Fibroblast of upper back skin (primary cell): ENCODE measurements around the gene WDR70.
"Not testable (repeated sequence)": the region's sequence is repeated elsewhere in the genome, so short reads cannot be mapped to it uniquely, and the experiment has no call there.

Experiments
- DNase-seq: peaks from one replicate; pipeline ENCODE4 v3.0.0-alpha.2; 2013

Gene WDR70

GRCh38 chr5:37518356-37518755 lies 139.2 kb downstream of the WDR70 start:
- DNase-seq: not testable (repeated sequence)

GRCh38 chr5:37519304-37519703 lies 140.2 kb downstream of the WDR70 start:
- no peak for DNase-seq

DNA sequence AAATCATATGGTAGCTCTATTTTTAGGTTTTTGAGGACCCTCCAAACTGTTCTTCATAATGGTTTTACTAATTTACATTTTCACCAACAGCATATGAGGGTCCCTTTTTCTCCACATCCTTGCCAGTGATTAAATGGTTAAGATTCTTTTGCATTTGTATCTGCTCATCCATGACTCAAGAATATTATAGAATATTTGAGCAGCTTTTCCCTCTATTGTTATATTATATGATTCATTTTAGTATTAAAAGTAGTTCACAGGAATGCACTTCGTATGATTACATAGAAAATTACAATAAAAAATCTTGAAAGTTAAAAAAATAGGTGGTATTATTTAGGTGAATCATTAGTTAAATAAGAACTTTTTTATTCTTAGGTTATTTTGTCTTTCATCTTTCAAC lies 140.7 kb downstream of the WDR70 start:
- no peak for DNase-seq

GRCh38 chr5:37520811-37521210 lies 141.7 kb downstream of the WDR70 start:
- DNase-seq: no peak

GRCh38 chr5:37532976-37533740 lies 154.0 kb downstream of the WDR70 start:
- DNase-seq: no peak

GRCh38 chr5:37533851-37534250 lies 154.7 kb downstream of the WDR70 start:
- peak; percentile 53 for DNase-seq

DNA sequence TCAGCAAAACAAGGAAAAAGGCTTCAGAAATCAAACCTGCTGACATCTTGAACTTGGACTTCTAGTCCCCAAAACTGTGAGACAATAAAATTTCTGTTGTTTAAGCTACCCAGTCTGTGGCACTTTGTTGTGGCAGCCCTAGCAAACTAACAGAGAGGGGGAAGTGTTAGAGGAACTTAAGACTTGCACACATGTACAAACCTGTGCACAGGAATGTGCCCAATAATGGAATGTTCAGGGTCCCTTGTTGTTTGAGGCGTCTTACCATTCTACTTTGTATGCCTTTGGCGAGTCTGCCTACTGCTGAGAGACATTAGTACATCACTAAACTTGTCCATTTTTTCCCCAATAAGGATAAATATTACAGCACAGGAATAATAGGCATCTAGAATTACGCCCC lies 160.3 kb downstream of the WDR70 start:
- DNase-seq: no peak

DNA sequence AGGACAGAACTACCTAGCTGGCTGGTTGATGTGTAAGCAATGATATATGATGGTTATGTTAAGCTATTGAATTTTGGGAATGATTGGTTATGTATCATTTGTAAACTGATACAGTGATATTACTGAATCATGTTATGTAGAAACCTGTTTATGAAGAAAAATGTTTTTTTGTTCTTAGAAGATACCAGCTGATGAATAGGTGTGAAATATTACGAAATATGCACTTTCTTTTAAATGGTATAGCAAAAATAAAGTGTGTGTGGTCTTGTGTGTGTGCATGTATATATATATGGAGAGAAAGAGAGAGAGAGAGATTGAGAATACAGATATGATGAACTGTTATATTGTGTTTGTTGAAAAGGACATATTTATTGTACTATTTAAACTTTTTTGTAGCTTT lies 164.1 kb downstream of the WDR70 start:
- no peak for DNase-seq

DNA sequence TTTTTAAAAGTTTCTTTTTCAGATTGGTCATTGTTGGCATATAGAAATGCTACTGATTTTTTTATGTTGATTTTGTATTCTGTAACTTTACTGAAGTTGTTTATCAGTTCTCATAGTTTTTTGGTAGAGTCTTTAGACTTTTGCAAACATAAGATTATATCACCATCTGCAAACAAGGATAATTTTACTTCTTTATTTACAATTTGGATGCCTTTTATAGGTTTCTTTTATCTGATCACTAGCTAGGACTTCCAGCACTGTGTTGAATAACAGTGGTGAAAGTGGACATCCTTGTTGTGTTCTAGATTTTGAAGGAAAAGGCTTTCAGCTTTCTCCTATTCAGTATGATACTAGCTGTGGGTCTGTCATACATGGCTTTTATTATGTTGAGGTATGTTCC lies 170.3 kb downstream of the WDR70 start:
- DNase-seq: no peak

- DNase-seq: no peak
Measured at GRCh38 chr5:37552161-37552560, 173.0 kb downstream of the WDR70 start.

- peak; percentile 79 for DNase-seq
Measured at GRCh38 chr5:37552770-37553719, 173.9 kb downstream of the WDR70 start.

GRCh38 chr5:37553720-37554404 lies 174.7 kb downstream of the WDR70 start:
- DNase-seq: peak; percentile 55

DNA sequence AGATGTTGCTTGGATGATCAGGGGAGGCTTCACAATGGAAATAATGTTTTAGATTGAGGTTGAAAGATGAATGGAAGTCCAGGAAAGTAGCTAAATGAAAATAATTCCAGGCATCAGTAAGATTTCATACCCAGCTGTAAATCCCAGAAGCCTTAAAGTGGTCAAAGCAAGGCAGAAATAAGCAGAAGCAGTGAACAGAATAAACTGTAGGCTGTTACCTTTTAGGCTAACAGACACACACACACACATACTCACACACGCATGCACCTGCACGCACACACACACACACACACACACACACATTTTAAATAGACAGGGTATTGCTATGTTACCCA lies 175.3 kb downstream of the WDR70 start:
- no peak for DNase-seq

DNA sequence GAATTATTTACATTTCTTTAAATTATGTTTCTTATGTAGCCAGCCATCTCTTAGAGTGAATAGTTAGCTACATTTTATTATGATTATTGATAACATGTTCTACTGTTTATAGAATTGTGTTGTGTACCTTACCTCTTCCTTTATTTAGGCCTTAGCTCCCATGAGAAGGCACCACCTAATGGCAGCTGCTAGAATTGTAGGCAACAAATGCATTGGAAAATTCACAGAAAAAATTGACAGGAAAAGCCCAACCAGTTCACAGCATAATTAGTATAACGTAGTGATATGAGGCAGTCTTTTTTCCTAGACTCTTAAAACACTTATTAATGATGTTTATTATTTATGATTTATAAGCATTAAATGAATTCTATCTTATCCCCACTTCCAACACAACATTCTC lies 175.8 kb downstream of the WDR70 start:
- DNase-seq: no peak

GRCh38 chr5:37557734-37558293 lies 178.7 kb downstream of the WDR70 start:
- no peak for DNase-seq

DNA sequence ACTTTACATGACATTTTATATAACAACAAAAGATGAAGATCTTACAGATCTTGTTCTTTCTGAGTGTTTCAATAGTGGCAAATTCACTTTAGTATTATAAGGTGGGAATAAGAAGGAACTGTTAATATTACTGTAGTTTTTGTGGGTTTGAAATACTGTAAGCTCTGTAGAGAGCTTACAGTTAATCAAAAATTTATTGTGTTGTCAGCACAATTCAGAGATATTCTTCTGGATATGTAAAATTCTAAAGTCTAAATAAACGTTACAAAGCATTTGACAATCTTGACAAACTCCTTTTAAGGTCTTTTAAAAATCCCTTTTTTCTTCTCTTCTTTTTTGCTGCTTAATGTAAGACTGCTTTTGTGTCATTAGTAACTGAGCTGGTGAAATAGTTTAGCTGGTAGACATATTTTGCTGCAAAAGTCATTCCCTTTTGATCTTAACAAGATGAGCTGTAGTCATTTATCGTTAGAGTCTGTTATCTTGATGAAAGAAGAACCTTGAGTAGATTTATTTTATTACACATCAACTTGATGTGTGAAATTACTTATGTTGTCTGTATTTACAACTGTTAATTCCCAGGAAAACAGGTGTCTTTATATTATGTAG lies 186.0 kb downstream of the WDR70 start:
- DNase-seq: peak; percentile 30

GRCh38 chr5:37567566-37567965 lies 188.4 kb downstream of the WDR70 start:
- DNase-seq: no peak

- DNase-seq: no peak
Measured at GRCh38 chr5:37568018-37568753, 189.1 kb downstream of the WDR70 start.

GRCh38 chr5:37568893-37569292 lies 189.8 kb downstream of the WDR70 start:
- no peak for DNase-seq

- DNase-seq: no peak
Measured at GRCh38 chr5:37569466-37569865, 190.3 kb downstream of the WDR70 start.

DNA sequence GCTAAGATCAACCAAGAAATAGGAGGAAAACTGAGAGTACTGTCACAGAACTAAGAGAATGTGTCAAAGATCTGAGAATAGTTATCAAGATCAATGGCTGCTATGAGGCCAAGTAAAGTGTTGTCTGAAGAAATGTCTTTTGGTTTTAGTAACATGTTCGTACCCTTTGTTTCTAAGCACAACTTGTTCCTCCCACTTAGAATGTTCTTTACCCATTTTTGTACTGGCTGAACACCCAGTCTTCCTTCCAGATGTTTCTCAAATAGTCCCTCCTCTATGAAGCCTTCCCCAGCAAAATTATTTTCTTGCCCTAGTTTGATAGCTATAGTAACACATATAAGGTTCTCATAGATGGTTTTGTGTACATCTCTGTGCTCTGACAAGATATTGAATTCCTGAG lies 191.5 kb downstream of the WDR70 start:
- no peak for DNase-seq

DNA sequence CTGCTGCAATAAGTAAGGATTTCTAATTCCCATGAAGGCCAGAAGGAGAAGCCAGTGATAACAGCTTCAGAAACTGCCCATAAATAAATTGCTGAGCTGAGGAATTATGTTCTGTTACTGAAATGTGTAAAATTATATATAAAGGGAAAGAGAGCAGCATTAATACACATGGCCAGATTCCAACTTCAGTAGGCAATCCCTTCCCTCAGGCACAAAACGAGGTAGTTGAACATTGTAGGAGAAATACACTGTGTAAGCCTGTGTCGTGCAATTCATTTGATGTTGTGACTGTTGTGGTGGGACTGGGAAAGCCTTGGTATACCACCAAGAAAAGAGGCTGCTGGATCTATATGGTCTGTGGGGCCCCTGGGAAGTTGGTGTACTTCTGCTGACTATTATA lies 192.9 kb downstream of the WDR70 start:
- DNase-seq: no peak
